Measurements from ENCODE around the gene TRMT13. TPM values are rescaled to one million over a fixed set of nuclear protein-coding genes. Genes with fewer than 3 reads are reported as not detected.

The TRMT13 gene
- total RNA-seq, 1 experiment from 2014 or later, result 19.4 TPM

GRCh38 chr1:100164702-100165101 is 31.7 kb downstream of the TRMT13 start:
- Mint-ChIP-seq H3K4me1 (peaks cover 4 to 5% of the 10 kb centered on the region in 2 experiments), H3K27ac (no peak overlapping the region), H3K9me3 (no peaks in the 10 kb centered on the region), H3K36me3 (ENCODE audit: insufficient read depth in 1 of 3, low read depth in 3 of 3) (no peaks in the 10 kb centered on the region), H3K27me3 (ENCODE audit: low read depth) (no peaks in the 10 kb centered on the region), H3K4me3 (no peak overlapping the region)
- H3K4me1 ChIP-seq (ENCODE audit: insufficient read depth, low read length), result no peaks in the 10 kb centered on the region
- no CpG with 5 or more reads among the region's 5 CpGs for WGBS (ENCODE audit: extremely low coverage, insufficient read length, low lambda C conversion rate)
- no peak overlapping the region for H2BK5ac ChIP-seq (ENCODE audit: insufficient read length, low read length)
- no peak overlapping the region for H4K91ac ChIP-seq (ENCODE audit: insufficient read length, low read depth, low read length)
- H3K56ac ChIP-seq (ENCODE audit: insufficient read length, low read depth, low read length), result no peak overlapping the region
- no peaks in the 10 kb centered on the region for H4K20me1 ChIP-seq (ENCODE audit: control insufficient read depth, insufficient read depth, insufficient read length)
- H3K9me3 ChIP-seq (ENCODE audit: control insufficient read depth, low read depth, low read length), result no peaks in the 10 kb centered on the region
- TF ChIP-seq CTCF (conservative IDR thresholded peaks at IDR 0.05), result no peak
- DNase-seq, result no peak
- no peaks in the 10 kb centered on the region for H3K79me2 ChIP-seq (ENCODE audit: insufficient read depth, low read length)
- no peaks in the 10 kb centered on the region for H3K23me2 ChIP-seq (ENCODE audit: insufficient read length, low read depth, low read length, poor library complexity, severe bottlenecking)
- H3K9ac ChIP-seq (ENCODE audit: extremely low read depth, insufficient read length, low read length), result no peak overlapping the region
- H2BK15ac ChIP-seq (ENCODE audit: low read depth, low read length), result no peak overlapping the region
- H2AK5ac ChIP-seq (ENCODE audit: insufficient read length, low read length), result no peak overlapping the region
- no peaks in the 10 kb centered on the region for H3K27me3 ChIP-seq (ENCODE audit: insufficient read depth, low read length)
- no peak overlapping the region for H2BK20ac ChIP-seq (ENCODE audit: low read depth, low read length, poor library complexity, severe bottlenecking)
- H3K4me2 ChIP-seq (ENCODE audit: insufficient read depth, insufficient read length, low read length), result no peak overlapping the region
- H2BK120ac ChIP-seq (ENCODE audit: low read depth, low read length, poor library complexity, severe bottlenecking), result no peak overlapping the region
- H4K5ac ChIP-seq (ENCODE audit: insufficient read length, low read depth, low read length), result no peak overlapping the region
- H3K79me1 ChIP-seq (ENCODE audit: insufficient read depth, low read depth, low read length, poor library complexity, severe bottlenecking), result no peaks in the 10 kb centered on the region
- no peak overlapping the region for H3K18ac ChIP-seq (ENCODE audit: insufficient read length, low read depth, low read length)
- H4K8ac ChIP-seq (replicated peaks; ENCODE audit: insufficient read length, low read depth, low read length), result no peak overlapping the region
- H3K4ac ChIP-seq (ENCODE audit: low read depth, low read length), result no peak overlapping the region
- H2BK12ac ChIP-seq (ENCODE audit: insufficient read length, low read depth, low read length), result no peak overlapping the region
- H3T11ph ChIP-seq (ENCODE audit: low read length), result no peak overlapping the region
- no peak overlapping the region for H3K23ac ChIP-seq (ENCODE audit: insufficient read length, low read depth, low read length)
- no peak overlapping the region for H2AFZ ChIP-seq (ENCODE audit: low read length)
- no peak overlapping the region for H3K14ac ChIP-seq (ENCODE audit: insufficient read depth, low read length)
- no peak overlapping the region for H3K27ac ChIP-seq (ENCODE audit: insufficient read length, low read depth, low read length)

Measured in H9 (cell line).